Progenitor cell of endocrine pancreas (in vitro differentiated cells): Measurements from ENCODE around the gene MRPS2. TPM values are rescaled to one million over a fixed set of nuclear protein-coding genes. Genes with fewer than 3 reads are reported as not detected.
"Not testable (repeated sequence)": the region's sequence is repeated elsewhere in the genome, so short reads cannot be mapped to it uniquely, and the experiment has no call there.

Experiments
- DNase-seq: peaks from one replicate; pipeline ENCODE4 v3.0.0; 2021; ENCODE audit warnings: low spot score; ENCODE audit not compliant: unreplicated experiment
- H3K27ac Mint-ChIP-seq: 2 replicates; pipeline ENCODE4 v1.8.0; 2021; ENCODE audit warnings: mild to moderate bottlenecking, moderate library complexity, mixed read lengths
- H3K27me3 Mint-ChIP-seq: 2 replicates; pipeline ENCODE4 v1.8.0; 2021; ENCODE audit warnings: mixed read lengths
- H3K36me3 Mint-ChIP-seq: 2 replicates; pipeline ENCODE4 v1.8.0; 2022; ENCODE audit warnings: mixed read lengths; ENCODE audit not compliant: insufficient read depth
- H3K4me1 Mint-ChIP-seq: 2 replicates; pipeline ENCODE4 v1.8.0; 2021; ENCODE audit warnings: low read depth, mixed read lengths
- H3K4me3 Mint-ChIP-seq: 2 replicates; pipeline ENCODE4 v1.8.0; 2021; ENCODE audit warnings: low read depth, mild to moderate bottlenecking, moderate library complexity, mixed read lengths
- H3K9me3 Mint-ChIP-seq: 2 replicates; pipeline ENCODE4 v1.8.0; 2021; ENCODE audit warnings: low read depth, mixed read lengths
- total RNA-seq: library from RNA; stranded (reverse); gene quantifications from 2 replicates; pipeline ENCODE4 v1.2.1, GENCODE V29; 2021
- TF ChIP-seq, protein P1 (sequence below): fragments of 200-600 bp; sonication (generic); IDR thresholded peaks from one replicate; pipeline ENCODE4 v1.5.0; 2021; ENCODE audit warnings: antibody characterized with exemption, mild to moderate bottlenecking; ENCODE audit not compliant: unreplicated experiment

The MRPS2 gene
- total RNA-seq, 1 donor from 2014 or later = 40.0 TPM

- Mint-ChIP-seq H3K9me3 (peaks cover 4% of the 10 kb centered on the region), H3K36me3 (peaks cover 1% of the 10 kb centered on the region), H3K4me3 (no peak overlapping the region), H3K27ac (no peak overlapping the region), H3K27me3 (peaks cover 11% of the 10 kb centered on the region), H3K4me1 (no peaks in the 10 kb centered on the region)
- TF ChIP-seq, protein P1, sequence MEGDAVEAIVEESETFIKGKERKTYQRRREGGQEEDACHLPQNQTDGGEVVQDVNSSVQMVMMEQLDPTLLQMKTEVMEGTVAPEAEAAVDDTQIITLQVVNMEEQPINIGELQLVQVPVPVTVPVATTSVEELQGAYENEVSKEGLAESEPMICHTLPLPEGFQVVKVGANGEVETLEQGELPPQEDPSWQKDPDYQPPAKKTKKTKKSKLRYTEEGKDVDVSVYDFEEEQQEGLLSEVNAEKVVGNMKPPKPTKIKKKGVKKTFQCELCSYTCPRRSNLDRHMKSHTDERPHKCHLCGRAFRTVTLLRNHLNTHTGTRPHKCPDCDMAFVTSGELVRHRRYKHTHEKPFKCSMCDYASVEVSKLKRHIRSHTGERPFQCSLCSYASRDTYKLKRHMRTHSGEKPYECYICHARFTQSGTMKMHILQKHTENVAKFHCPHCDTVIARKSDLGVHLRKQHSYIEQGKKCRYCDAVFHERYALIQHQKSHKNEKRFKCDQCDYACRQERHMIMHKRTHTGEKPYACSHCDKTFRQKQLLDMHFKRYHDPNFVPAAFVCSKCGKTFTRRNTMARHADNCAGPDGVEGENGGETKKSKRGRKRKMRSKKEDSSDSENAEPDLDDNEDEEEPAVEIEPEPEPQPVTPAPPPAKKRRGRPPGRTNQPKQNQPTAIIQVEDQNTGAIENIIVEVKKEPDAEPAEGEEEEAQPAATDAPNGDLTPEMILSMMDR = no peak
- DNase-seq = no peak
Observed at GRCh38 chr9:135509458-135509857, 9.0 kb downstream of the MRPS2 start.

- no peak overlapping the region for H3K4me3 Mint-ChIP-seq
- DNase-seq = no peak
- peaks cover 11% of the 10 kb centered on the region for H3K27me3 Mint-ChIP-seq
- H3K27ac Mint-ChIP-seq = no peak overlapping the region
- TF ChIP-seq, protein P1 = no peak
- H3K4me1 Mint-ChIP-seq = no peaks in the 10 kb centered on the region
- H3K9me3 Mint-ChIP-seq = peaks cover 4% of the 10 kb centered on the region
- H3K36me3 Mint-ChIP-seq = no peaks in the 10 kb centered on the region
Observed at GRCh38 chr9:135512241-135512603, 11.7 kb downstream of the MRPS2 start.

- Mint-ChIP-seq H3K4me1 (no peaks in the 10 kb centered on the region), H3K9me3 (peaks cover 4% of the 10 kb centered on the region), H3K36me3 (no peaks in the 10 kb centered on the region), H3K27ac (no peak overlapping the region), H3K27me3 (peaks cover 15% of the 10 kb centered on the region), H3K4me3 (no peak overlapping the region)
- TF ChIP-seq, protein P1 = no peak
- no peak for DNase-seq
Observed at GRCh38 chr9:135512904-135513303, 12.4 kb downstream of the MRPS2 start.

DNA sequence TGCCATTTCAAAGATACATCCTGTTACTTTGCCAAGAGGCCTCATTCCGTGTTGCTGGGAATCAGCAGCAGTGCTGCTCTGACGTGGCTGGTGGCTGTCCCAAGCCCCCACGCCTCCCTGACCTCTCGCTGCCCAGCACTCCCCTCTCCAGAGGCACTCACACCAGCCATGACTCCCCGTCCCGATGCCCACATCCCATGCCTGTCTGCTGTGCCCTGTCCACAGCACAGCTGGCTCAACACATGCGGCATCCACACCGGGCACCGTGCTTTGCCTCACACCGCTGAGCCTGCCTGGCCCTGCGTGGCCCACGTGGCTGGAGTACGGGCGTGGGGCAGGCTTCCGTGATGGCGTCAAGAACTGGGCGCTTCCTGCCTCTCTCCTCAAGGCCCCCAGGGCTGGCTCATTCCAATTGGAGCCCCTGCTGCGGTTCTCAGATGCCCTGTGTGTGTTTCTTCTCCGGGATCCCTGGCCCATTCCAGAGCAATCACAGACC, 12.9 kb downstream of the MRPS2 start:
- TF ChIP-seq, protein P1 = no peak
- H3K27ac Mint-ChIP-seq = no peak overlapping the region

GRCh38 chr9:135513906-135514305, 13.4 kb downstream of the MRPS2 start:
- not testable (repeated sequence) for H3K27ac Mint-ChIP-seq, H3K9me3 Mint-ChIP-seq, DNase-seq, H3K4me1 Mint-ChIP-seq, H3K4me3 Mint-ChIP-seq, H3K36me3 Mint-ChIP-seq
- H3K27me3 Mint-ChIP-seq = peaks cover 15% of the 10 kb centered on the region

More for the DNA sequence above, 12.9 kb downstream of the MRPS2 start:
- H3K27me3 Mint-ChIP-seq = peaks cover 15% of the 10 kb centered on the region
- no peak overlapping the region for H3K4me3 Mint-ChIP-seq
- DNase-seq = no peak
- peaks cover 4% of the 10 kb centered on the region for H3K9me3 Mint-ChIP-seq
- no peaks in the 10 kb centered on the region for H3K4me1 Mint-ChIP-seq
- no peaks in the 10 kb centered on the region for H3K36me3 Mint-ChIP-seq

GRCh38 chr9:135514342-135515082, 14.0 kb downstream of the MRPS2 start:
- Mint-ChIP-seq H3K9me3 (peaks cover 3% of the 10 kb centered on the region), H3K4me1 (no peaks in the 10 kb centered on the region), H3K4me3 (no peak overlapping the region), H3K27ac (no peak overlapping the region), H3K27me3 (peaks cover 12% of the 10 kb centered on the region), H3K36me3 (no peaks in the 10 kb centered on the region)
- TF ChIP-seq, protein P1 = no peak
- no peak for DNase-seq
